OCI-LY1 (cell line): ENCODE data around the gene LAMA5.

Experiments
- CTCF ChIP-seq: fragments of 200-600 bp; sonication (generic), shearing (Covaris generic); IDR thresholded peaks from 2 replicates; pipeline ENCODE4 v1.5.1; 2017; ENCODE audit warnings: mild to moderate bottlenecking, antibody characterized with exemption, low read length, moderate library complexity, mixed read lengths
- EZH2 ChIP-seq: fragments of 200-600 bp; sonication (generic), shearing (Covaris generic); IDR thresholded peaks from 2 replicates; pipeline ENCODE4 v1.8.0; 2017; ENCODE audit warnings: borderline replicate concordance, mixed run types, mild to moderate bottlenecking, antibody characterized with exemption, low read length, moderate library complexity, mixed read lengths

GRCh38 chr20:62317167-62317655 lies 49.9 kb downstream of the LAMA5 start:
- TF ChIP-seq CTCF = no peak
- no peak for TF ChIP-seq EZH2
